Liver (tissue), 9 donors: ENCODE data around the gene PIK3R5. TPM values are rescaled to one million over a fixed set of nuclear protein-coding genes. Genes with fewer than 3 reads are reported as not detected.

Experiments used
- DNase-seq: peaks from one replicate; pipeline ENCODE4 v3.0.0-alpha.2; 2017; ENCODE audit warnings: low spot score
- H3K27ac ChIP-seq, 2 donors: one replicate each; pipeline ENCODE4 v1.7.0; 2013; ENCODE audit warnings: inconsistent platforms in 2 of 2, low read length in 2 of 2, control low read depth in 1 of 2, low read depth in 1 of 2, mild to moderate bottlenecking in 1 of 2
- H3K27me3 ChIP-seq, 4 donors: one replicate each; pipeline versions ENCODE4 v1.6.1 to v1.7.0; 2013; ENCODE audit warnings: low read length in 3 of 4, inconsistent platforms in 1 of 4, mild to moderate bottlenecking in 1 of 4, moderate library complexity in 1 of 4; ENCODE audit not compliant: control insufficient read depth in 4 of 4, insufficient read depth in 4 of 4
- H3K36me3 ChIP-seq, 4 donors: one replicate each; pipeline versions ENCODE4 v1.6.1 to v1.7.0; 2013; ENCODE audit warnings: low read length in 3 of 4, mild to moderate bottlenecking in 3 of 4, low read depth in 1 of 4, moderate library complexity in 1 of 4; ENCODE audit not compliant: control insufficient read depth in 4 of 4, insufficient read depth in 3 of 4
- H3K4me1 ChIP-seq, 4 donors: one replicate each; pipeline versions ENCODE4 v1.6.1 to v1.7.0; 2013; ENCODE audit warnings: low read length in 3 of 4, mild to moderate bottlenecking in 3 of 4, moderate library complexity in 1 of 4; ENCODE audit not compliant: control insufficient read depth in 4 of 4, insufficient read depth in 4 of 4
- H3K4me3 ChIP-seq, 3 donors: one replicate each; pipeline versions ENCODE4 v1.6.1 to v1.7.0; 2013; ENCODE audit warnings: low read length in 3 of 3, control low read depth in 1 of 3, low read depth in 1 of 3, mild to moderate bottlenecking in 1 of 3
- H3K9ac ChIP-seq, 2 donors: one replicate each; pipeline ENCODE4 v1.7.0; 2013; ENCODE audit warnings: low read length in 2 of 2, mild to moderate bottlenecking in 2 of 2, moderate library complexity in 2 of 2, control low read depth in 1 of 2, low read depth in 1 of 2
- H3K9me3 ChIP-seq, 4 donors: one replicate each; pipeline versions ENCODE4 v1.6.1 to v1.7.0; 2013; ENCODE audit warnings: low read length in 3 of 4; ENCODE audit not compliant: control insufficient read depth in 4 of 4
- CTCF ChIP-seq: fragments of 150-350 bp; IDR thresholded peaks from 2 replicates; pipeline ENCODE4 v1.5.1; 2017; ENCODE audit warnings: improper control_type of control experiment, low read depth, low read length; ENCODE audit not compliant: missing input control
- EGR1 ChIP-seq, 2 donors: IDR thresholded peaks; 2 replicates each; pipeline ENCODE4 v1.6.1; 2016 to 2018; ENCODE audit warnings: antibody characterized with exemption in 2 of 2, low read depth in 2 of 2
- FOXA1 ChIP-seq: IDR thresholded peaks from 2 replicates; pipeline ENCODE4 v1.6.1; 2016; ENCODE audit warnings: antibody characterized with exemption
- FOXA2 ChIP-seq: IDR thresholded peaks from 2 replicates; pipeline ENCODE4 v1.6.1; 2016; ENCODE audit warnings: antibody characterized with exemption
- HNF4A ChIP-seq, 2 donors: conservative IDR thresholded peaks; 2 replicates each; pipeline ENCODE4 v1.6.1; 2016; ENCODE audit warnings: antibody characterized with exemption in 2 of 2, mild to moderate bottlenecking in 2 of 2
- HNF4G ChIP-seq: IDR thresholded peaks from 2 replicates; pipeline ENCODE4 v1.6.1; 2016; ENCODE audit warnings: antibody characterized with exemption
- JUND ChIP-seq, 2 donors: IDR thresholded peaks; 2 replicates each; pipeline ENCODE4 v1.6.1; 2016; ENCODE audit warnings: antibody characterized with exemption in 2 of 2
- MAX ChIP-seq: IDR thresholded peaks from 2 replicates; pipeline ENCODE4 v1.6.1; 2016; ENCODE audit warnings: antibody characterized with exemption
- NR2F2 ChIP-seq: IDR thresholded peaks from 2 replicates; pipeline ENCODE4 v1.6.1; 2016; ENCODE audit warnings: antibody characterized with exemption
- RAD21 ChIP-seq, 2 donors: IDR thresholded peaks; 2 replicates each; pipeline ENCODE4 v1.6.1; 2016; ENCODE audit warnings: antibody characterized with exemption in 2 of 2, mild to moderate bottlenecking in 2 of 2
- REST ChIP-seq: IDR thresholded peaks from 2 replicates; pipeline ENCODE4 v1.6.1; 2016; ENCODE audit warnings: antibody characterized with exemption, mild to moderate bottlenecking
- RXRA ChIP-seq, 2 donors: IDR thresholded peaks; 2 replicates each; pipeline ENCODE4 v1.6.1; 2017 to 2018; ENCODE audit warnings: antibody characterized with exemption in 2 of 2, mild to moderate bottlenecking in 1 of 2
- SP1 ChIP-seq: IDR thresholded peaks from 2 replicates; pipeline ENCODE4 v1.6.1; 2018; ENCODE audit warnings: antibody characterized with exemption, mild to moderate bottlenecking
- TAF1 ChIP-seq: conservative IDR thresholded peaks from 2 replicates; pipeline ENCODE4 v1.6.1; 2016; ENCODE audit warnings: antibody characterized with exemption, mild to moderate bottlenecking
- YY1 ChIP-seq: IDR thresholded peaks from 2 replicates; pipeline ENCODE4 v1.6.1; 2016; ENCODE audit warnings: antibody characterized with exemption, mild to moderate bottlenecking
- WGBS: extraction: QIAGEN DNeasy Blood & Tissue Kit; methylation state at CpG from one replicate; pipeline ENCODE4 v1.1.7; 2013; 5-methylcytosine and 5-hydroxymethylcytosine counted together
- polyA plus RNA-seq, 2 donors: library from polyadenylated mRNA; stranded (reverse) in 1 of 2; unstranded in 1 of 2; fragments of 200-250 nt in 1 of 2; fragments of >200 nt in 1 of 2; fragmentation: Nextera tagmentation in 1 of 2; extraction: Ambion mirVana in 1 of 2; gene quantifications; one replicate each; pipeline versions ENCODE4 v1.2.1 to v1.2.3, GENCODE V29; 2013 to 2015
- total RNA-seq, 2 donors: library from RNA; depleted of rRNA; stranded (reverse); fragments of >200 nt; gene quantifications; one replicate each; pipeline ENCODE4 v1.2.3, GENCODE V29; 2014
- TF ChIP-seq, protein P1 (sequence below): IDR thresholded peaks from 2 replicates; pipeline ENCODE4 v1.6.1; 2016; ENCODE audit warnings: antibody characterized with exemption
- TF ChIP-seq, protein P2 (sequence below): IDR thresholded peaks from 2 replicates; pipeline ENCODE4 v1.6.1; 2016; ENCODE audit warnings: antibody characterized with exemption
- donor health status: healthy.
- donor health status: healthy.
- donor health status: healthy.
- donor health status: healthy.
- donor health status: healthy.

Gene PIK3R5
- total and polyA plus RNA-seq, 4 donors, result 0.93 to 7.8 (median 2.6) TPM

DNA sequence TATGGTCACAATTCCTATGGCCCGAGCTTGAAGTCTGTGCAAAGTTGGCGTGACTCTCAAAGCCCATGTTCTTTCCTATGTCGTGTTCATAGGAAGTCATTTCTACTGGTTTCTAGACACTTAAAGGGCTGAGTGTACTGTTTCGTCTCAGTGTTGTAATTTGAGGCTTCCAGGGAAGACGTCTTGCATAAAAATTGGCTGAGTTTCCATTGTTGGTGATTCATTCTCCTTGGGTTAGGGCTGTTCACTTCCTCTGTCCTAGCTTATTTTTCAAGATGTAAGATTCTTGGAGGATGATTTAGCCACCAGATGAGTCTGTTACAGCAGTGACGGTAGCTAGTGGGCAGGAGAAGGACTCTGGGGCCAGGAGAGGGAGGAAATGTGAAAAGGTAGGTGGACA is 43.1 kb downstream of the PIK3R5 start:
- Histone ChIP-seq H3K27ac (peak overlapping the region; percentile 36 to 48), H3K9ac (no peak overlapping the region), H3K36me3 (no peaks in the 10 kb centered on the region), H3K4me3 (no peak overlapping the region), H3K27me3 (no peaks in the 10 kb centered on the region), H3K4me1 (no peaks in the 10 kb centered on the region), H3K9me3 (peaks cover 4 to 11% (median 7%) of the 10 kb centered on the region in 4 donors)
- 49% methylated on average over 6 of the region's 6 CpGs for WGBS
- no peak for DNase-seq
- TF ChIP-seq CTCF (no peak), TAF1 (no peak), HNF4G (no peak), FOXA1 (no peak)

DNA sequence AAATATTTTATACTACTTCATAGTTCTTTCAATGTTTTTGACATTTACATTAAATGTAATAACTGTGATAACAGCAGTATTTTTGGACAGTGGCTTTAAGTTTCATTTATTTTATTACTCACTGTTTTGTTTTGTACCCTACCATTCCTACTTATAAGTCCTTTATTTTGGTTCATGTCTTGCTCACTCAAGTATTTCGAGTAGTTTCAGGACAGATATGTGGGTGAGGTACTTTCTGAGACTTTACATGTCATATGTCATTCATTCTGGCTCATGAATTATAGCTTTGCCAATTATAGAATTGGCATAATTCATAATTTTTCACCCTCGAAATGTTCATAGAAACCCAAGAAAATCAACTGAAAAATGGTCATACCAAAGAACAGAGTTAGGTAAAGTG is 44.4 kb downstream of the PIK3R5 start:
- H3K27ac ChIP-seq, result no peak overlapping the region
- WGBS, result 50% methylated on average over 2 of the region's 2 CpGs

More for the DNA sequence above, 44.4 kb downstream of the PIK3R5 start:
- Histone ChIP-seq H3K27me3 (no peaks in the 10 kb centered on the region), H3K9ac (no peak overlapping the region), H3K4me1 (no peaks in the 10 kb centered on the region), H3K36me3 (no peaks in the 10 kb centered on the region), H3K9me3 (peaks cover 0 to 7% (median 4%) of the 10 kb centered on the region in 4 donors), H3K4me3 (no peak overlapping the region)
- no peak for DNase-seq
- TF ChIP-seq, protein P1, sequence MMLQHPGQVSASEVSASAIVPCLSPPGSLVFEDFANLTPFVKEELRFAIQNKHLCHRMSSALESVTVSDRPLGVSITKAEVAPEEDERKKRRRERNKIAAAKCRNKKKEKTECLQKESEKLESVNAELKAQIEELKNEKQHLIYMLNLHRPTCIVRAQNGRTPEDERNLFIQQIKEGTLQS, result no peak
- no peak for TF ChIP-seq FOXA2
- no peak for TF ChIP-seq SP1
- no peak for TF ChIP-seq YY1
- no peak for TF ChIP-seq RXRA (IDR thresholded peaks at IDR 0.05)
- TF ChIP-seq, protein P2, sequence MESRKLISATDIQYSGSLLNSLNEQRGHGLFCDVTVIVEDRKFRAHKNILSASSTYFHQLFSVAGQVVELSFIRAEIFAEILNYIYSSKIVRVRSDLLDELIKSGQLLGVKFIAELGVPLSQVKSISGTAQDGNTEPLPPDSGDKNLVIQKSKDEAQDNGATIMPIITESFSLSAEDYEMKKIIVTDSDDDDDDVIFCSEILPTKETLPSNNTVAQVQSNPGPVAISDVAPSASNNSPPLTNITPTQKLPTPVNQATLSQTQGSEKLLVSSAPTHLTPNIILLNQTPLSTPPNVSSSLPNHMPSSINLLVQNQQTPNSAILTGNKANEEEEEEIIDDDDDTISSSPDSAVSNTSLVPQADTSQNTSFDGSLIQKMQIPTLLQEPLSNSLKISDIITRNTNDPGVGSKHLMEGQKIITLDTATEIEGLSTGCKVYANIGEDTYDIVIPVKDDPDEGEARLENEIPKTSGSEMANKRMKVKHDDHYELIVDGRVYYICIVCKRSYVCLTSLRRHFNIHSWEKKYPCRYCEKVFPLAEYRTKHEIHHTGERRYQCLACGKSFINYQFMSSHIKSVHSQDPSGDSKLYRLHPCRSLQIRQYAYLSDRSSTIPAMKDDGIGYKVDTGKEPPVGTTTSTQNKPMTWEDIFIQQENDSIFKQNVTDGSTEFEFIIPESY, result no peak
- no peak for TF ChIP-seq REST
- TF ChIP-seq HNF4A (conservative IDR thresholded peaks at IDR 0.05), result no peak
- TF ChIP-seq JUND (IDR thresholded peaks at IDR 0.05), result no peak
- TF ChIP-seq EGR1 (IDR thresholded peaks at IDR 0.05; ENCODE audit: low read depth in 2 of 2), result no peak
- no peak for TF ChIP-seq NR2F2
- no peak for TF ChIP-seq MAX
- no peak for TF ChIP-seq TAF1
- TF ChIP-seq FOXA1, result no peak
- TF ChIP-seq RAD21 (IDR thresholded peaks at IDR 0.05), result no peak
- TF ChIP-seq CTCF, result no peak
